Loucy (cell line): Measurements from ENCODE around the gene ZNF236.
A peak's percentile ranks its signal among the peaks of the same experiment; 100 is the strongest.

ENCODE experiments used
- H2AFZ ChIP-seq: fragments of 200-600 bp; sonication (generic); 2 replicates; pipeline ENCODE4 v1.6.0; 2016; ENCODE audit warnings: antibody characterized with exemption, mild to moderate bottlenecking, low read length, moderate library complexity
- H3F3A ChIP-seq: fragments of 200-600 bp; 2 replicates; pipeline ENCODE4 v1.6.0; 2016; ENCODE audit warnings: antibody characterized with exemption, low read depth, mild to moderate bottlenecking
- H3K27me3 ChIP-seq: fragments of 200-600 bp; sonication (generic); 2 replicates; pipeline ENCODE4 v1.6.1; 2014; ENCODE audit warnings: low read length, mild to moderate bottlenecking; ENCODE audit not compliant: insufficient read depth, poor library complexity, severe bottlenecking
- H3K36me3 ChIP-seq: fragments of 200-600 bp; sonication (generic); 2 replicates; pipeline ENCODE4 v1.6.1; 2016; ENCODE audit warnings: low read length; ENCODE audit not compliant: insufficient read depth
- H3K4me1 ChIP-seq: fragments of 200-600 bp; sonication (generic); 2 replicates; pipeline ENCODE4 v1.5.1; 2014; ENCODE audit warnings: low read length, mild to moderate bottlenecking; ENCODE audit not compliant: insufficient read depth, poor library complexity, severe bottlenecking
- H3K4me2 ChIP-seq: fragments of 200-600 bp; sonication (generic); 2 replicates; pipeline ENCODE4 v1.6.0; 2014; ENCODE audit warnings: antibody characterized with exemption, low read length, low read depth, mild to moderate bottlenecking; ENCODE audit not compliant: poor library complexity, severe bottlenecking
- H3K4me3 ChIP-seq: fragments of 200-600 bp; sonication (generic); 2 replicates; pipeline ENCODE4 v1.5.1; 2014; ENCODE audit warnings: low read length, mild to moderate bottlenecking, mixed read lengths; ENCODE audit not compliant: poor library complexity, severe bottlenecking
- H3K79me2 ChIP-seq: fragments of 200-600 bp; sonication (generic); 2 replicates; pipeline ENCODE4 v1.6.1; 2014; ENCODE audit warnings: low read length; ENCODE audit not compliant: insufficient read depth
- H3K9ac ChIP-seq: fragments of 200-600 bp; sonication (generic); 2 replicates; pipeline ENCODE4 v1.6.0; 2014; ENCODE audit warnings: mild to moderate bottlenecking, low read depth, low read length, moderate library complexity; ENCODE audit not compliant: poor library complexity, severe bottlenecking
- H3K9me2 ChIP-seq: fragments of 200-600 bp; sonication (generic); replicated peaks from 2 replicates; pipeline ENCODE4 v1.6.1; 2016; ENCODE audit warnings: low read depth, low read length, mixed read lengths
- H3K9me3 ChIP-seq: fragments of 200-600 bp; sonication (generic); 2 replicates; pipeline ENCODE4 v1.6.1; 2014; ENCODE audit warnings: mild to moderate bottlenecking, antibody characterized with exemption, low read length, low read depth; ENCODE audit not compliant: insufficient read depth
- H4K20me1 ChIP-seq: fragments of 200-600 bp; sonication (generic); 2 replicates; pipeline ENCODE4 v1.6.0; 2014; ENCODE audit warnings: antibody characterized with exemption, low read length, mild to moderate bottlenecking; ENCODE audit not compliant: insufficient read depth, poor library complexity, severe bottlenecking
- EZH2phosphoT487 ChIP-seq: fragments of 200-600 bp; IDR thresholded peaks from 2 replicates; pipeline ENCODE4 v1.6.1; 2018; ENCODE audit warnings: antibody characterized with exemption, mild to moderate bottlenecking, moderate library complexity, borderline replicate concordance
- TF ChIP-seq, protein P1 (sequence below): fragments of 200-600 bp; sonication (generic); conservative IDR thresholded peaks from 2 replicates; pipeline ENCODE4 v1.5.1; 2014; ENCODE audit warnings: mild to moderate bottlenecking, antibody characterized with exemption, low read length

ZNF236 gene

DNA sequence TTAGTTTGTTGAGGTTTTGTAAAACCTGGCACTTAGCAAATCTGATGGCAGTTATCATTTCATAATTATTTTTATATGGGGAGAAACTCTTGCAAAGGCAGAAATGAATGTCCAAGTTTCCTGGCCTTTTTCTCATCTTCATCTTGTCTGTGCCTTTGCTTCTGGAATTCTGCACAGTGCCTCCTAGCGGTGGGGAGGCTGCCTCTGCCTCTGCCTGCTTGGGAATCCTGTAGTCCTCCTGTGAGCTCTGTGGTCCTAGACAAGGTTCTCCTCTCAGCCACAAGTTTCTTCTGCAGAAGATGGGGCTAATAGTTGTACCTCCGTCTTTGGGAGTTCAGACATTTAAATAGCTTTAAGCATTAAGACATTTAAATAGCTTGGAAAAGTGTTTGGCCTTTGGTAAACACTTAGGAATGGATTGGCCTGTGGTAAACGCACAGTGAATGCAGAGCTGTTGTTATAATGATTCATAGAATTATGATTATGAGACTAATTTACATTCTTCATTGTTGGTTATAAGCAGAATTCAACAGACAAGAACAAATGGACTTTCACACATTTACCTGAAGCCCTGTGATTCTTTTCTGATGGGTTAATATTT lies 101.2 kb downstream of the ZNF236 start:
- Histone ChIP-seq H3K4me1 (no peaks in the 10 kb centered on the region), H3K9me2 (no peaks in the 10 kb centered on the region), H3K79me2 (no peaks in the 10 kb centered on the region), H2AFZ (no peak overlapping the region), H3F3A (no peaks in the 10 kb centered on the region), H4K20me1 (no peaks in the 10 kb centered on the region), H3K36me3 (peaks cover 38% of the 10 kb centered on the region; the same call in 1 of the 2 replicates), H3K9me3 (no peaks in the 10 kb centered on the region), H3K4me3 (no peak overlapping the region), H3K4me2 (no peak overlapping the region), H3K27me3 (no peaks in the 10 kb centered on the region), H3K9ac (no peak overlapping the region)
- TF ChIP-seq, protein P1, sequence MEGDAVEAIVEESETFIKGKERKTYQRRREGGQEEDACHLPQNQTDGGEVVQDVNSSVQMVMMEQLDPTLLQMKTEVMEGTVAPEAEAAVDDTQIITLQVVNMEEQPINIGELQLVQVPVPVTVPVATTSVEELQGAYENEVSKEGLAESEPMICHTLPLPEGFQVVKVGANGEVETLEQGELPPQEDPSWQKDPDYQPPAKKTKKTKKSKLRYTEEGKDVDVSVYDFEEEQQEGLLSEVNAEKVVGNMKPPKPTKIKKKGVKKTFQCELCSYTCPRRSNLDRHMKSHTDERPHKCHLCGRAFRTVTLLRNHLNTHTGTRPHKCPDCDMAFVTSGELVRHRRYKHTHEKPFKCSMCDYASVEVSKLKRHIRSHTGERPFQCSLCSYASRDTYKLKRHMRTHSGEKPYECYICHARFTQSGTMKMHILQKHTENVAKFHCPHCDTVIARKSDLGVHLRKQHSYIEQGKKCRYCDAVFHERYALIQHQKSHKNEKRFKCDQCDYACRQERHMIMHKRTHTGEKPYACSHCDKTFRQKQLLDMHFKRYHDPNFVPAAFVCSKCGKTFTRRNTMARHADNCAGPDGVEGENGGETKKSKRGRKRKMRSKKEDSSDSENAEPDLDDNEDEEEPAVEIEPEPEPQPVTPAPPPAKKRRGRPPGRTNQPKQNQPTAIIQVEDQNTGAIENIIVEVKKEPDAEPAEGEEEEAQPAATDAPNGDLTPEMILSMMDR, result peak; percentile 49
- no peak for TF ChIP-seq EZH2phosphoT487

DNA sequence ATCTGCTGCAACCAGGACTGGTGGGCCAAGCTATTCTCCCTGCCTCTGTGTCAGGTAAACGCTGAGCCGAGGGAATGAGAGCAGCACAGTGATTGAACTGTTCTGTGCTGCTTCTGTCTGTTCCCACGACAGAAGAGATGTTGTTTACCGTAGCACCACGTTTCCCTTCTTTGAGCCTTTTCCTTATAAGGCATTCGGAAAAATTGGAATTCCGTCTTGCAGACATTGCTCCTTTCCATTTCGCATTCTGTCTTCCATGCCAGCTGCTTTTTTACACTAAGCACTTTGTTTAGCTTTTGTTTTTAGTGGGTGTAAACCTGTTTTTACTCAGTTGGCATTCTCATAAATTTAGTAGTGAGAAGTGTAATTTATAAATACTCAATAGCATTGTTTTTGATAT lies 103.1 kb downstream of the ZNF236 start:
- H3K36me3 ChIP-seq, result peaks cover 54% of the 10 kb centered on the region; the same call in 1 of the 2 replicates
- no peak for TF ChIP-seq EZH2phosphoT487
- TF ChIP-seq, protein P1, result no peak

GRCh38 chr18:76927223-76927725 lies 104.9 kb downstream of the ZNF236 start:
- TF ChIP-seq, protein P1, result no peak
- TF ChIP-seq EZH2phosphoT487, result no peak
- Histone ChIP-seq H3F3A (no peaks in the 10 kb centered on the region), H3K27me3 (no peaks in the 10 kb centered on the region), H3K9me3 (no peaks in the 10 kb centered on the region), H2AFZ (no peak overlapping the region), H3K4me3 (no peak overlapping the region), H4K20me1 (no peaks in the 10 kb centered on the region), H3K9ac (no peak overlapping the region), H3K4me1 (peaks cover 7% of the 10 kb centered on the region), H3K36me3 (peaks cover 53% of the 10 kb centered on the region; the same call in 1 of the 2 replicates), H3K4me2 (no peak overlapping the region), H3K79me2 (no peaks in the 10 kb centered on the region), H3K9me2 (no peaks in the 10 kb centered on the region)

More for the DNA sequence above, 103.1 kb downstream of the ZNF236 start:
- Histone ChIP-seq H3K4me2 (no peak overlapping the region), H3F3A (no peaks in the 10 kb centered on the region), H3K9ac (no peak overlapping the region), H3K4me3 (no peak overlapping the region), H3K27me3 (no peaks in the 10 kb centered on the region), H3K9me3 (no peaks in the 10 kb centered on the region), H3K9me2 (no peaks in the 10 kb centered on the region), H3K4me1 (no peaks in the 10 kb centered on the region), H2AFZ (no peak overlapping the region), H4K20me1 (no peaks in the 10 kb centered on the region), H3K79me2 (no peaks in the 10 kb centered on the region)
